GM06990 (cell line): Measurements from ENCODE around the gene SLC6A15.

ENCODE experiments used
- DNase-seq: peaks from one replicate; pipeline ENCODE4 v3.0.0-alpha.2; 2011; ENCODE audit not compliant: insufficient read length; ENCODE audit errors: extremely low read depth
- H3K27me3 ChIP-seq: replicated peaks from 2 replicates; pipeline ENCODE4 v1.6.0; 2011; ENCODE audit warnings: low read length; ENCODE audit not compliant: control insufficient read depth, insufficient read depth
- H3K36me3 ChIP-seq: 2 replicates; pipeline ENCODE4 v1.5.1; 2011; ENCODE audit warnings: low read length; ENCODE audit not compliant: control insufficient read depth, insufficient read depth
- H3K4me3 ChIP-seq: replicated peaks from 2 replicates; pipeline ENCODE4 v1.5.1; 2011; ENCODE audit warnings: low read depth, mild to moderate bottlenecking, control low read depth, low read length
- TF ChIP-seq, protein P1 (sequence below): IDR thresholded peaks from 2 replicates; pipeline ENCODE4 v1.5.1; 2011; ENCODE audit warnings: low read length, control low read depth, mild to moderate bottlenecking, inconsistent platforms; ENCODE audit not compliant: insufficient read depth, poor library complexity, severe bottlenecking

Gene SLC6A15

DNA sequence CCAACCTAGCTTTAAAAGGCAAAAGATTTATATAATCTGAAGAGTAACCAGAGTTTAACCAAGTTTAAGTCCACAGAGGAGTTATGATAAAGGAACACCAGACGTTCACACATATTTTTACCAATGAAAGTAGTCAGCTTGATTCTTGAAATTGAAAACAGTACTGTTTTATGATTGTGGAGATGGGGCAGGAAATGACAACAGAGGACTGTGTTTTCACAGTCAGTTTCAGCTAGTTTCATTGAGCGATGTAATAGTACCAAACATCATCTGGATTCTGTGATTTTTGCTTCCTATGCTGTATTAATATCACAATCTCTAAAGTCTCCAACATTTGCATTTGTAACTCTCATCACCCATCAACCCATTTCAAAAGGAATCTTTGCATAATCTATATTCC, 34.2 kb upstream of the SLC6A15 start:
- H3K4me3 ChIP-seq: no peak overlapping the region
- no peaks in the 10 kb centered on the region for H3K27me3 ChIP-seq
- H3K36me3 ChIP-seq: no peaks in the 10 kb centered on the region
- TF ChIP-seq, protein P1, sequence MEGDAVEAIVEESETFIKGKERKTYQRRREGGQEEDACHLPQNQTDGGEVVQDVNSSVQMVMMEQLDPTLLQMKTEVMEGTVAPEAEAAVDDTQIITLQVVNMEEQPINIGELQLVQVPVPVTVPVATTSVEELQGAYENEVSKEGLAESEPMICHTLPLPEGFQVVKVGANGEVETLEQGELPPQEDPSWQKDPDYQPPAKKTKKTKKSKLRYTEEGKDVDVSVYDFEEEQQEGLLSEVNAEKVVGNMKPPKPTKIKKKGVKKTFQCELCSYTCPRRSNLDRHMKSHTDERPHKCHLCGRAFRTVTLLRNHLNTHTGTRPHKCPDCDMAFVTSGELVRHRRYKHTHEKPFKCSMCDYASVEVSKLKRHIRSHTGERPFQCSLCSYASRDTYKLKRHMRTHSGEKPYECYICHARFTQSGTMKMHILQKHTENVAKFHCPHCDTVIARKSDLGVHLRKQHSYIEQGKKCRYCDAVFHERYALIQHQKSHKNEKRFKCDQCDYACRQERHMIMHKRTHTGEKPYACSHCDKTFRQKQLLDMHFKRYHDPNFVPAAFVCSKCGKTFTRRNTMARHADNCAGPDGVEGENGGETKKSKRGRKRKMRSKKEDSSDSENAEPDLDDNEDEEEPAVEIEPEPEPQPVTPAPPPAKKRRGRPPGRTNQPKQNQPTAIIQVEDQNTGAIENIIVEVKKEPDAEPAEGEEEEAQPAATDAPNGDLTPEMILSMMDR: no peak
- no peak for DNase-seq

DNA sequence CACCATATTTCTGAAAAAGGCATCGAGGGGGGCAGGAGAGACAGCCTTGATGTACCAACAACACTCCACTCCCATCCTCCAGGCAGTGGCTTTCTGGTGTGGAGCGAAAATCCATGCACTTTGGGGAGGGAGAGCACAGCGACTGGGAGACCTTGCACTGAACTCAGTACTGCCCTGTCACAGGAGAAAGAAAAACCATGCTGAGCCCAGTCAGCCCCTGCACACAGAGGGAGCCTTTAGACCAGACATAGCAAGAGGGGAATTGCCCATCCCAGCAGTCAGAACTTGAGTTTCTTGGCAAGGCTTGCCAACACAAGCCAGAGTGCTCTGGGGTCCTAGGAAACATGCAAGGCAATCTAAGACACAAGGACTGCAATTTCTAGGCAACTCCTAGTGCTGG, 24.8 kb upstream of the SLC6A15 start:
- Histone ChIP-seq H3K4me3 (no peak overlapping the region), H3K36me3 (no peaks in the 10 kb centered on the region), H3K27me3 (no peaks in the 10 kb centered on the region)
- TF ChIP-seq, protein P1: no peak
- DNase-seq: no peak

DNA sequence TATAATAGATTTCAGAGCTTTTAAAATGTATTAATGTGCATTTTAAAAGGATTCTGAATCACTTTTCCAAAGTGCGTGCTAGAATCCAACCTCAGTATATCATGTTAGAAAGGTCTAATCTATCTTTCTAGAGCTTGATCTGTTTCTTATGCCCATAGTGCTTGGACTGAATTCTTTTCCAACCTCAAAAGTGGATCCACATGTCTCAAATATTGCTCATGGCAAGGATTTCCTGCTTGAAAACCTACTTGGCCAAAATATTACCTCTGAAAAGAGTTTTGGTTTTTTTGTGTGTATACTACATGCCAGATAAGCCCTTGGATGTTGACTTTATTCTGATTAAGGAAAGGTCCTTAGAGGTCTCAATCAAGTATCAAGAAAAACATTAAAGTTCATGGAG, 16.9 kb upstream of the SLC6A15 start:
- no peak overlapping the region for H3K4me3 ChIP-seq
- TF ChIP-seq, protein P1: no peak
- H3K27me3 ChIP-seq: no peaks in the 10 kb centered on the region
- H3K36me3 ChIP-seq: no peaks in the 10 kb centered on the region
- no peak for DNase-seq

DNA sequence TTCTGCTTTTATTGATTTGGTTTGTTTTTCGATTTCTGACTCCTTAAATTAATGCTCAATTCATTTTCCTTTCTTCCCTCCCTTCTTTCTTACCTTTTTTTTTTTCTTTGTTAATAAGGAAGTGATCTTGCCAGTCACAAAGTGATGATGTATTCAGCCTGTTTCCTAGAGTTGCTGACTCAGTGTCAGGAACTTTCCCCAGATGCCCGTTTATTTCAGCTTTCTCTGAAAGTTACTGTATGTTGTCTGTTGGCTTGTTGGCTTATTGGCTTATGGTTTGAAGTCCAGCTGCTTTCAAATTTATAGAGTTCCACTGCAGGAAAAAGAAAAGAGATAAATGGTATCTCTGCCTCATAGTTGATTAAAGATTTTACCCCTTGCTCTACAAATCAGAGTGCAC, 12.4 kb upstream of the SLC6A15 start:
- DNase-seq: no peak
- no peaks in the 10 kb centered on the region for H3K36me3 ChIP-seq
- TF ChIP-seq, protein P1: no peak
- H3K4me3 ChIP-seq: no peak overlapping the region
- no peaks in the 10 kb centered on the region for H3K27me3 ChIP-seq

DNA sequence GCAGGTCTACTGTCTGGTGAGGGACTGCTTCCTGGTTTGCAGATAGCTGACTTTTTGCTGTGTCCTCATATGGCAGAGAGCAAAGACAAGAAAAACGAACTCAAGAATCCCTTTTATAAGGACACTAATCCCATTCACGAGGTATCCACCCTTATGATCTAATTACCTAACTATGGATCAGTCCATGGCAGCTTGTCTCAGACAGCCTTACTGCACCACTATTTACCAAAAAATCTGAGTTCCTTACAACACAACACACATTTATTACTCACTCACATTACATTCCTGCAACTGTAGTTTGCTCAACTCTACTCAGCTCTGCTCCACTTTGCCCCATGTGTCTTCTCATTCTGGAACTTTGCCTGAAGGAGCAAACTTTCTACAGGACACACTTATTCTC, 10.1 kb upstream of the SLC6A15 start:
- DNase-seq: no peak
- H3K36me3 ChIP-seq: no peaks in the 10 kb centered on the region
- H3K4me3 ChIP-seq: no peak overlapping the region
- TF ChIP-seq, protein P1: no peak
- no peaks in the 10 kb centered on the region for H3K27me3 ChIP-seq

DNA sequence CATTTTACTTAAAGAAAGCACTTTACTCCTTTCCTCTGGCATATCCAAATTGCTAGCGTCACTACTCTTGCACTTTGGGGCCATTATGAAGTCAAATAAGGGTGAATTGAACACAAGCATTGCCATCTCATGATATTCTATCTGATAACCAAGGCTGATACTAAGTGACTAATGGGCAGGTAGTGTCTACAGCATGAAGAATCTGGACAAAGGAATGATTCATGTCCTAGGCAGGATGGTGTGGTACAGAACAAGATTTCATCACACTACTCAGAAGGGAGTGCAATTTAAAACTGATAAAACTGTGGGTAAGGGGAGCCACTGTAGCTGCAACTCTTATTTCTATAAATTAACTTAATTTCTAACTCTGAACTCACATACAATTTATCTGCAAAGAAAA, 7.7 kb upstream of the SLC6A15 start:
- H3K27me3 ChIP-seq: no peaks in the 10 kb centered on the region
- H3K4me3 ChIP-seq: no peak overlapping the region
- H3K36me3 ChIP-seq: no peaks in the 10 kb centered on the region
- TF ChIP-seq, protein P1: no peak
- no peak for DNase-seq
